ENCODE data around the gene WNT9A. TPM values are rescaled to one million over a fixed set of nuclear protein-coding genes. Genes with fewer than 3 reads are reported as not detected.

The WNT9A gene
- total RNA-seq, 3 donors from 2014 or later: 1.1 to 2.5 (median 1.3) TPM

GRCh38 chr1:227929751-227930472 lies 17.8 kb downstream of the WNT9A start:
- Histone ChIP-seq H3K4me1 (no peaks in the 10 kb centered on the region), H3K27me3 (no peaks in the 10 kb centered on the region), H3K27ac (no peak overlapping the region), H3K36me3 (no peaks in the 10 kb centered on the region), H3K4me3 (no peak overlapping the region), H3K9me3 (no peaks in the 10 kb centered on the region)
- intact Hi-C loops (cut with DNase I; ENCODE audit: low total_unique reads): no loop called here
- TF ChIP-seq POLR2A (IDR thresholded peaks at IDR 0.05): no peak
- no peak for TF ChIP-seq POLR2AphosphoS5 (IDR thresholded peaks at IDR 0.05)
- no peak for TF ChIP-seq CTCF (IDR thresholded peaks at IDR 0.05)
- DNase-seq (ENCODE audit: low spot score in 2 of 2): no peak

GRCh38 chr1:227928811-227929375 lies 18.8 kb downstream of the WNT9A start:
- intact Hi-C loops (cut with DNase I; ENCODE audit: low total_unique reads): no loop called here
- Histone ChIP-seq H3K9me3 (no peaks in the 10 kb centered on the region), H3K27me3 (no peaks in the 10 kb centered on the region), H3K36me3 (no peaks in the 10 kb centered on the region), H3K4me1 (no peaks in the 10 kb centered on the region), H3K4me3 (no peak overlapping the region), H3K27ac (no peak overlapping the region)
- DNase-seq (ENCODE audit: low spot score in 2 of 2): no peak
- TF ChIP-seq POLR2AphosphoS5 (IDR thresholded peaks at IDR 0.05) (no peak), CTCF (IDR thresholded peaks at IDR 0.05) (no peak), POLR2A (IDR thresholded peaks at IDR 0.05) (no peak)

GRCh38 chr1:227927971-227928741 lies 19.6 kb downstream of the WNT9A start:
- Histone ChIP-seq H3K27ac (no peak overlapping the region), H3K36me3 (no peaks in the 10 kb centered on the region), H3K9me3 (no peaks in the 10 kb centered on the region), H3K27me3 (no peaks in the 10 kb centered on the region), H3K4me3 (no peak overlapping the region), H3K4me1 (no peaks in the 10 kb centered on the region)
- no peak for DNase-seq (ENCODE audit: low spot score in 2 of 2)
- intact Hi-C loops (cut with DNase I; ENCODE audit: low total_unique reads): no loop called here
- TF ChIP-seq POLR2A (IDR thresholded peaks at IDR 0.05) (no peak), POLR2AphosphoS5 (IDR thresholded peaks at IDR 0.05) (no peak), CTCF (IDR thresholded peaks at IDR 0.05) (no peak)

GRCh38 chr1:227926896-227927885 lies 20.5 kb downstream of the WNT9A start:
- Histone ChIP-seq H3K4me3 (no peak overlapping the region), H3K27me3 (no peaks in the 10 kb centered on the region), H3K4me1 (no peaks in the 10 kb centered on the region), H3K27ac (no peak overlapping the region), H3K36me3 (no peaks in the 10 kb centered on the region), H3K9me3 (no peaks in the 10 kb centered on the region)
- no peak for TF ChIP-seq POLR2AphosphoS5 (IDR thresholded peaks at IDR 0.05)
- intact Hi-C loops (cut with DNase I; ENCODE audit: low total_unique reads): no loop called here
- DNase-seq (ENCODE audit: low spot score in 2 of 2): no peak

- H3K9me3 ChIP-seq: no peaks in the 10 kb centered on the region
- H3K4me1 ChIP-seq: no peaks in the 10 kb centered on the region
- no peak for DNase-seq (ENCODE audit: low spot score in 2 of 2)
- intact Hi-C loops (cut with DNase I; ENCODE audit: low total_unique reads): no loop called here
- H3K36me3 ChIP-seq: no peaks in the 10 kb centered on the region
- TF ChIP-seq POLR2A (IDR thresholded peaks at IDR 0.05) (no peak), POLR2AphosphoS5 (IDR thresholded peaks at IDR 0.05) (no peak), CTCF (IDR thresholded peaks at IDR 0.05) (no peak)
- no peaks in the 10 kb centered on the region for H3K27me3 ChIP-seq
- H3K4me3 ChIP-seq: no peak overlapping the region
- no peak overlapping the region for H3K27ac ChIP-seq
These were observed 21.4 kb downstream of the WNT9A start for GRCh38 chr1:227926216-227926791.
